Psoas muscle (tissue), 8 donors: ENCODE results near the gene CIZ1. TPM values are rescaled to one million over a fixed set of nuclear protein-coding genes. Genes with fewer than 3 reads are reported as not detected.
A peak's percentile ranks its signal among the peaks of the same experiment; 100 is the strongest.

Experiments used
- ATAC-seq, 4 donors: fragments of 200-7000 bp; cut with Tn5 transposase; one replicate each; pipeline ENCODE4 v1.9.1; 2020; ENCODE audit warnings: moderate library complexity in 3 of 4, mild to moderate bottlenecking in 2 of 4
- DNase-seq, 2 donors: peaks; one replicate each; pipeline ENCODE4 v3.0.0-alpha.2; 2020
- H3K27ac ChIP-seq: fragments of 200-600 bp; one replicate; pipeline ENCODE4 v1.8.0; 2022
- H3K27me3 ChIP-seq, 3 donors: fragments of 200-600 bp in 1 of 3; one replicate each; pipeline versions ENCODE4 v1.6.1 to v1.8.0; 2013 to 2022; ENCODE audit warnings: low read length in 2 of 3, mild to moderate bottlenecking in 2 of 3, moderate library complexity in 1 of 3; ENCODE audit not compliant: insufficient read depth in 3 of 3
- H3K36me3 ChIP-seq, 2 donors: fragments of 200-600 bp in 1 of 2; one replicate each; pipeline versions ENCODE4 v1.6.1 to v1.8.0; 2013 to 2022; ENCODE audit warnings: low read depth in 1 of 2, mild to moderate bottlenecking in 1 of 2, moderate library complexity in 1 of 2; ENCODE audit not compliant: insufficient read depth in 1 of 2
- H3K4me1 ChIP-seq: fragments of 200-600 bp; one replicate; pipeline ENCODE4 v1.8.0; 2022
- H3K4me3 ChIP-seq: fragments of 200-600 bp; one replicate; pipeline ENCODE4 v1.8.0; 2022; ENCODE audit warnings: mild to moderate bottlenecking
- H3K9me3 ChIP-seq: fragments of 200-600 bp; one replicate; pipeline ENCODE4 v1.8.0; 2022
- CTCF ChIP-seq: fragments of 200-600 bp; IDR thresholded peaks from one replicate; pipeline ENCODE4 v1.8.0; 2022; ENCODE audit warnings: antibody characterized with exemption
- WGBS, 3 donors: extraction: QIAGEN DNeasy Blood & Tissue Kit; methylation state at CpG; one replicate each; pipeline versions ENCODE4 v1.1.6 to v1.1.7; 2013; 5-methylcytosine and 5-hydroxymethylcytosine counted together
- intact Hi-C, 2 donors: fragments of 100-400 bp; cut with DNase I; formaldehyde crosslinking; loops; one replicate each; pipeline versions ENCODE4 v1.11.0 to v1.14.2; 2022
- polyA plus RNA-seq, 3 donors: library from polyadenylated mRNA; stranded (reverse); fragments of 200-250 nt; gene quantifications; one replicate each; pipeline ENCODE4 v1.2.3, GENCODE V29; 2013
- total RNA-seq, 4 donors: library from RNA; stranded (reverse); fragmentation: NEBNext Ultra II Directional in 2 of 4; extraction: Animal tissue kit (Norgen Biotek cat#: 25700) in 2 of 4; gene quantifications; one replicate each; pipeline versions ENCODE4 v1.2.1 to v1.2.4, GENCODE V29; 2021 to 2023
- donor health status: healthy with polysubstance abuse.
- donor health status: DM: no; HTN: no; CAD: no; lungs with moderate emphysema.
- donor health status: Bipolar disorder and iron deficiency.
- donor health status: healthy.
- donor health status: DM: yes; HTN: yes; CAD: no.
- donor health status: DM: no; HTN: no; CAD: no.
- donor health status: DM: no; HTN: no; CAD: no.
- donor health status: DM: yes; HTN: yes; CAD: no.

CIZ1 gene
- total and polyA plus RNA-seq, 7 donors: 36.2 to 119 (median 86.0) TPM

- Histone ChIP-seq H3K9me3 (no peaks in the 10 kb centered on the region), H3K4me3 (peak overlapping the region; percentile 73), H3K27ac (no peak overlapping the region), H3K36me3 (no peaks in the 10 kb centered on the region), H3K4me1 (peaks cover 4% of the 10 kb centered on the region), H3K27me3 (peaks cover 0 to 18% (median 7%) of the 10 kb centered on the region in 3 donors)
- intact Hi-C loops: no loop called here
- WGBS, 3 donors: 2 to 6% (median 3%) methylated on average over 44 to 67 of the region's 67 CpGs
- no peak for TF ChIP-seq CTCF
- ATAC-seq (peak; percentile 19 to 57 (median 29)), DNase-seq (peak in 1 of 2 donors; percentile 41)
Measured at GRCh38 chr9:128203707-128204551, 12.6 kb upstream of the CIZ1 start.

- peak; percentile 66 to 80 for DNase-seq
- H3K4me1 ChIP-seq: peaks cover 4% of the 10 kb centered on the region
- intact Hi-C loops: no loop called here
- peaks cover 0 to 18% (median 7%) of the 10 kb centered on the region in 3 donors for H3K27me3 ChIP-seq
- 0 to 1% (median 0%) methylated on average over 54 to 72 of the region's 72 CpGs for WGBS, 3 donors
- peak; percentile 91 to 96 (median 94) for ATAC-seq
- no peak within 1 kb of the TSS for H3K27ac ChIP-seq
- H3K9me3 ChIP-seq: no peaks in the 10 kb centered on the region
- peak within 1 kb of the TSS; percentile 73 for H3K4me3 ChIP-seq
- H3K36me3 ChIP-seq: no peaks in the 10 kb centered on the region
- peak; percentile 97 for TF ChIP-seq CTCF
Measured at GRCh38 chr9:128203024-128203706, 11.8 kb upstream of the CIZ1 start, which contains the start of gene DNM1. TSS of gene DNM1 (plus strand) at chr9:128203379. CDS start at chr9:128203471, 92 bp downstream.

GRCh38 chr9:128202648-128203023 is 11.3 kb upstream of the CIZ1 start:
- H3K4me3 ChIP-seq: peak overlapping the region; percentile 73
- no peak for ATAC-seq

More at GRCh38 chr9:128202648-128203023, 11.3 kb upstream of the CIZ1 start:
- DNase-seq: no peak
- Histone ChIP-seq H3K27ac (no peak overlapping the region), H3K9me3 (no peaks in the 10 kb centered on the region), H3K27me3 (peaks cover 0 to 18% (median 7%) of the 10 kb centered on the region in 3 donors), H3K36me3 (no peaks in the 10 kb centered on the region), H3K4me1 (peaks cover 4% of the 10 kb centered on the region)
- no peak for TF ChIP-seq CTCF
- intact Hi-C loops: no loop called here
- WGBS, 3 donors: 13 to 21% (median 18%) methylated on average over 2 of the region's 2 CpGs
